ENCODE results near the gene RETREG1. TPM values are rescaled to one million over a fixed set of nuclear protein-coding genes. Genes with fewer than 3 reads are reported as not detected.

RETREG1 gene
- total RNA-seq, 1 experiment from 2014 or later, result 3.4 TPM

DNA sequence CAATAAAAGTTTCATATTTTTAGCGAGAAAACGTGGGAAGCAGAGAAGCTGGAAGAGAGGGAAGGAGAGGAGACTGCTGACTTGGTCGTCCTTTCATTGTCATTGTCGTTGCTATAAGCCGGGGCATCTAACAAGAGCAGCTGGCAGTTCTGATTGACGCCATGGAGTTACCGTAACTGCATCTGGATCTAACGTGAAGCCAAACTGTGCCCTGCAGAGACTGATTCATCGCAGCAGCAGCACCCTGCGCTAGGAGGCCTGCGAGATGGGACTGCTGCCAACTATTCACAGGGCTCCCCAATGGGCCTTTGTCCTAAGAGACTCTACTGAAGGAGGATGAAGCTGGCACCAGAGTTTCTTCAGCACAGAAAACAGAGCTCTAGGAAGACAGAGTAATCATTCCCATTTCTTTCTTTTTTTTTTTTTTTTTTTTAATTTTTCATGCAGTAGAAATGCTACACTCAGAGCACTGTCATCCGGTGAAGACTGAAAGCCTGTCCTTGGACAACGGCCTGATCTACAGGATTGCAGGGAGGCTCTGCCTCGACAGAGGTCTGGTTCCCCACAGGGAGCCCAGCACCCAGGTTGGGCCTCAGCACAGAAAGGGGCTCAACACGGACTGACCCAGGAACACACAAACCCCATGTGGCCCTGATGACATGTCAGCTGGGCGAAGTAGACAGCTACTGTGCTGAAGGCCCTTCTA is 47.8 kb downstream of the RETREG1 start:
- DNase-seq, result no peak
- peaks cover 20 to 24% of the 10 kb centered on the region in 2 experiments for H3K4me1 Mint-ChIP-seq

More for the DNA sequence above, 47.8 kb downstream of the RETREG1 start:
- Histone ChIP-seq H2BK120ac (ENCODE audit: low read depth, low read length, poor library complexity, severe bottlenecking) (no peak overlapping the region), H4K20me1 (ENCODE audit: control insufficient read depth, insufficient read depth, insufficient read length) (no peaks in the 10 kb centered on the region), H3K56ac (ENCODE audit: insufficient read length, low read depth, low read length) (no peak overlapping the region), H3K4me1 (ENCODE audit: insufficient read depth, low read length) (peaks cover 2% of the 10 kb centered on the region; the same call in 1 of the 2 replicates), H4K5ac (ENCODE audit: insufficient read length, low read depth, low read length) (no peak overlapping the region), H2BK15ac (ENCODE audit: low read depth, low read length) (no peak overlapping the region), H3K79me1 (ENCODE audit: insufficient read depth, low read depth, low read length, poor library complexity, severe bottlenecking) (no peaks in the 10 kb centered on the region), H3K18ac (ENCODE audit: insufficient read length, low read depth, low read length) (no peak overlapping the region), H3K4ac (ENCODE audit: low read depth, low read length) (no peak overlapping the region), H3K23me2 (ENCODE audit: insufficient read length, low read depth, low read length, poor library complexity, severe bottlenecking) (no peaks in the 10 kb centered on the region), H3K27me3 (ENCODE audit: insufficient read depth, low read length) (no peaks in the 10 kb centered on the region), H3T11ph (ENCODE audit: low read length) (no peak overlapping the region), H2AK5ac (ENCODE audit: insufficient read length, low read length) (no peak overlapping the region), H2AFZ (ENCODE audit: low read length) (no peak overlapping the region), H3K9me3 (ENCODE audit: control insufficient read depth, low read depth, low read length) (no peaks in the 10 kb centered on the region), H3K9ac (ENCODE audit: extremely low read depth, insufficient read length, low read length) (no peak overlapping the region), H3K4me2 (ENCODE audit: insufficient read depth, insufficient read length, low read length) (no peak overlapping the region), H3K27ac (ENCODE audit: insufficient read length, low read depth, low read length) (no peak overlapping the region), H2BK5ac (ENCODE audit: insufficient read length, low read length) (no peak overlapping the region), H3K14ac (ENCODE audit: insufficient read depth, low read length) (no peak overlapping the region), H4K91ac (ENCODE audit: insufficient read length, low read depth, low read length) (no peak overlapping the region), H2BK20ac (ENCODE audit: low read depth, low read length, poor library complexity, severe bottlenecking) (no peak overlapping the region), H3K23ac (ENCODE audit: insufficient read length, low read depth, low read length) (no peak overlapping the region), H2BK12ac (ENCODE audit: insufficient read length, low read depth, low read length) (no peak overlapping the region), H3K79me2 (ENCODE audit: insufficient read depth, low read length) (no peaks in the 10 kb centered on the region), H4K8ac (replicated peaks; ENCODE audit: insufficient read length, low read depth, low read length) (no peak overlapping the region)
- TF ChIP-seq, protein P1, sequence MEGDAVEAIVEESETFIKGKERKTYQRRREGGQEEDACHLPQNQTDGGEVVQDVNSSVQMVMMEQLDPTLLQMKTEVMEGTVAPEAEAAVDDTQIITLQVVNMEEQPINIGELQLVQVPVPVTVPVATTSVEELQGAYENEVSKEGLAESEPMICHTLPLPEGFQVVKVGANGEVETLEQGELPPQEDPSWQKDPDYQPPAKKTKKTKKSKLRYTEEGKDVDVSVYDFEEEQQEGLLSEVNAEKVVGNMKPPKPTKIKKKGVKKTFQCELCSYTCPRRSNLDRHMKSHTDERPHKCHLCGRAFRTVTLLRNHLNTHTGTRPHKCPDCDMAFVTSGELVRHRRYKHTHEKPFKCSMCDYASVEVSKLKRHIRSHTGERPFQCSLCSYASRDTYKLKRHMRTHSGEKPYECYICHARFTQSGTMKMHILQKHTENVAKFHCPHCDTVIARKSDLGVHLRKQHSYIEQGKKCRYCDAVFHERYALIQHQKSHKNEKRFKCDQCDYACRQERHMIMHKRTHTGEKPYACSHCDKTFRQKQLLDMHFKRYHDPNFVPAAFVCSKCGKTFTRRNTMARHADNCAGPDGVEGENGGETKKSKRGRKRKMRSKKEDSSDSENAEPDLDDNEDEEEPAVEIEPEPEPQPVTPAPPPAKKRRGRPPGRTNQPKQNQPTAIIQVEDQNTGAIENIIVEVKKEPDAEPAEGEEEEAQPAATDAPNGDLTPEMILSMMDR (conservative IDR thresholded peaks at IDR 0.05), result no peak
- H3K9me3 Mint-ChIP-seq, result no peaks in the 10 kb centered on the region
- no peaks in the 10 kb centered on the region; a peak in 1 of 7 replicates for H3K36me3 Mint-ChIP-seq (ENCODE audit: insufficient read depth in 1 of 3, low read depth in 3 of 3)
- H3K27me3 Mint-ChIP-seq (ENCODE audit: low read depth), result no peaks in the 10 kb centered on the region; the same call in 1 of the 2 replicates
- H3K27ac Mint-ChIP-seq, result no peak overlapping the region; a peak in 1 of 7 replicates
- no peak overlapping the region for H3K4me3 Mint-ChIP-seq
- no CpG with 5 or more reads among the region's 16 CpGs for WGBS (ENCODE audit: extremely low coverage, insufficient read length, low lambda C conversion rate)
